Activated B cell treated with CpG ODN at 0.5 μM for 24 hours (primary cell): ENCODE results near the gene MAD1L1. TPM values are rescaled to one million over a fixed set of nuclear protein-coding genes. Genes with fewer than 3 reads are reported as not detected.

ENCODE experiments used
- ATAC-seq: fragments of 200-7000 bp; cut with Tn5 transposase; one replicate; pipeline ENCODE4 v1.10.0; 2021; ENCODE audit warnings: low read depth, mild to moderate bottlenecking, moderate library complexity
- CTCF ChIA-PET: fragments of 350-600 bp; sonication (Branson Sonifier 250); formaldehyde crosslinking; loops from one replicate; lab custom pipeline; 2021; ENCODE audit warnings: antibody characterized with exemption; lab: Charles Lee
- POLR2A ChIA-PET: fragments of 350-600 bp; sonication (Branson Sonifier 250); formaldehyde crosslinking; loops from one replicate; lab custom pipeline; 2021; ENCODE audit warnings: antibody characterized with exemption; lab: Charles Lee
- DNase-seq: peaks from one replicate; pipeline ENCODE4 v3.0.0; 2022
- H3K27ac Mint-ChIP-seq: one replicate; pipeline ENCODE4 v1.8.0; 2020; ENCODE audit warnings: mixed read lengths
- H3K27me3 Mint-ChIP-seq: one replicate; pipeline ENCODE4 v1.8.0; 2021; ENCODE audit warnings: mixed read lengths
- H3K36me3 Mint-ChIP-seq: one replicate; pipeline ENCODE4 v1.8.0; 2021; ENCODE audit warnings: low read depth, mixed read lengths
- H3K4me1 Mint-ChIP-seq: one replicate; pipeline ENCODE4 v1.8.0; 2021; ENCODE audit warnings: mixed read lengths
- H3K4me3 Mint-ChIP-seq: one replicate; pipeline ENCODE4 v1.8.0; 2020; ENCODE audit warnings: mild to moderate bottlenecking, mixed read lengths
- H3K9me3 Mint-ChIP-seq: one replicate; pipeline ENCODE4 v1.8.0; 2020; ENCODE audit warnings: mixed read lengths
- CTCF ChIP-seq: fragments of 200-600 bp; IDR thresholded peaks from one replicate; pipeline ENCODE4 v1.8.0; 2022; ENCODE audit warnings: antibody characterized with exemption, mild to moderate bottlenecking
- intact Hi-C: fragments of 100-400 bp; cut with micrococcal nuclease; formaldehyde crosslinking; loops from one replicate; pipeline ENCODE4 v1.15.1; 2024
- total RNA-seq: library from RNA; stranded (reverse); gene quantifications from 2 replicates; pipeline ENCODE4 v1.2.3, GENCODE V29; 2022

Gene MAD1L1
- total RNA-seq, 1 donor from 2014 or later: 54.6 TPM

- H3K27me3 Mint-ChIP-seq: no peaks in the 10 kb centered on the region
- intact Hi-C loops: no loop called here
- TF ChIP-seq CTCF: no peak
- ChIA-PET CTCF (no interaction called here), POLR2A (interaction anchor here (0.6 kb wide), 1 partner anchor 99 kb away, joined by 7 read pairs; no protein-coding TSS in a partner anchor)
- no peak overlapping the region for H3K27ac Mint-ChIP-seq
- no peaks in the 10 kb centered on the region for H3K4me1 Mint-ChIP-seq
- no peak overlapping the region for H3K4me3 Mint-ChIP-seq
- no peaks in the 10 kb centered on the region for H3K9me3 Mint-ChIP-seq
- peaks cover 48% of the 10 kb centered on the region for H3K36me3 Mint-ChIP-seq
- ATAC-seq (no peak), DNase-seq (no peak)
Observed at GRCh38 chr7:1897076-1897860, 335.5 kb downstream of the MAD1L1 start.

GRCh38 chr7:1895664-1896515, 336.9 kb downstream of the MAD1L1 start:
- DNase-seq (no peak), ATAC-seq (no peak)
- peaks cover 52% of the 10 kb centered on the region for H3K36me3 Mint-ChIP-seq
- no peaks in the 10 kb centered on the region for H3K4me1 Mint-ChIP-seq
- no peak overlapping the region for H3K4me3 Mint-ChIP-seq
- CTCF ChIA-PET: no interaction called here
- H3K27me3 Mint-ChIP-seq: no peaks in the 10 kb centered on the region
- POLR2A ChIA-PET: no interaction called here
- no peak overlapping the region for H3K27ac Mint-ChIP-seq
- intact Hi-C loops: no loop called here
- TF ChIP-seq CTCF: no peak
- no peaks in the 10 kb centered on the region for H3K9me3 Mint-ChIP-seq

GRCh38 chr7:1894906-1895663, 337.7 kb downstream of the MAD1L1 start:
- CTCF ChIA-PET: no interaction called here
- Mint-ChIP-seq H3K27ac (no peak overlapping the region), H3K4me1 (no peaks in the 10 kb centered on the region), H3K27me3 (no peaks in the 10 kb centered on the region), H3K36me3 (peaks cover 58% of the 10 kb centered on the region), H3K9me3 (no peaks in the 10 kb centered on the region), H3K4me3 (no peak overlapping the region)
- TF ChIP-seq CTCF: no peak
- no peak for DNase-seq
- intact Hi-C loops: no loop called here
- ATAC-seq: no peak
- POLR2A ChIA-PET: no interaction called here

- no peak for ATAC-seq
- Mint-ChIP-seq H3K27ac (no peak overlapping the region), H3K9me3 (no peaks in the 10 kb centered on the region), H3K4me3 (no peak overlapping the region), H3K36me3 (peaks cover 59% of the 10 kb centered on the region), H3K27me3 (no peaks in the 10 kb centered on the region), H3K4me1 (no peaks in the 10 kb centered on the region)
- intact Hi-C loops: no loop called here
- CTCF ChIA-PET: no interaction called here
- POLR2A ChIA-PET: no interaction called here
- TF ChIP-seq CTCF: no peak
- no peak for DNase-seq
Observed at GRCh38 chr7:1894313-1894900, 338.3 kb downstream of the MAD1L1 start.
